Activated B cell treated with CpG ODN at 0.5 μM for 24 hours (primary cell): ENCODE measurements around the gene KCNE1. TPM values are rescaled to one million over a fixed set of nuclear protein-coding genes. Genes with fewer than 3 reads are reported as not detected.

Experiments used
- ATAC-seq: fragments of 200-7000 bp; cut with Tn5 transposase; one replicate; pipeline ENCODE4 v1.10.0; 2021; ENCODE audit warnings: low read depth, mild to moderate bottlenecking, moderate library complexity
- CTCF ChIA-PET: fragments of 350-600 bp; sonication (Branson Sonifier 250); formaldehyde crosslinking; loops from one replicate; lab custom pipeline; 2021; ENCODE audit warnings: antibody characterized with exemption; lab: Charles Lee
- POLR2A ChIA-PET: fragments of 350-600 bp; sonication (Branson Sonifier 250); formaldehyde crosslinking; loops from one replicate; lab custom pipeline; 2021; ENCODE audit warnings: antibody characterized with exemption; lab: Charles Lee
- DNase-seq: peaks from one replicate; pipeline ENCODE4 v3.0.0; 2022
- H3K27ac Mint-ChIP-seq: one replicate; pipeline ENCODE4 v1.8.0; 2020; ENCODE audit warnings: mixed read lengths
- H3K27me3 Mint-ChIP-seq: one replicate; pipeline ENCODE4 v1.8.0; 2021; ENCODE audit warnings: mixed read lengths
- H3K36me3 Mint-ChIP-seq: one replicate; pipeline ENCODE4 v1.8.0; 2021; ENCODE audit warnings: low read depth, mixed read lengths
- H3K4me1 Mint-ChIP-seq: one replicate; pipeline ENCODE4 v1.8.0; 2021; ENCODE audit warnings: mixed read lengths
- H3K4me3 Mint-ChIP-seq: one replicate; pipeline ENCODE4 v1.8.0; 2020; ENCODE audit warnings: mild to moderate bottlenecking, mixed read lengths
- H3K9me3 Mint-ChIP-seq: one replicate; pipeline ENCODE4 v1.8.0; 2020; ENCODE audit warnings: mixed read lengths
- intact Hi-C: fragments of 100-400 bp; cut with micrococcal nuclease; formaldehyde crosslinking; loops from one replicate; pipeline ENCODE4 v1.15.1; 2024
- total RNA-seq: library from RNA; stranded (reverse); gene quantifications from 2 replicates; pipeline ENCODE4 v1.2.3, GENCODE V29; 2022
- TF ChIP-seq, protein P1 (sequence below): fragments of 200-600 bp; IDR thresholded peaks from one replicate; pipeline ENCODE4 v1.8.0; 2022; ENCODE audit warnings: antibody characterized with exemption, mild to moderate bottlenecking

Gene KCNE1
- total RNA-seq, 1 donor from 2014 or later, result not detected

DNA sequence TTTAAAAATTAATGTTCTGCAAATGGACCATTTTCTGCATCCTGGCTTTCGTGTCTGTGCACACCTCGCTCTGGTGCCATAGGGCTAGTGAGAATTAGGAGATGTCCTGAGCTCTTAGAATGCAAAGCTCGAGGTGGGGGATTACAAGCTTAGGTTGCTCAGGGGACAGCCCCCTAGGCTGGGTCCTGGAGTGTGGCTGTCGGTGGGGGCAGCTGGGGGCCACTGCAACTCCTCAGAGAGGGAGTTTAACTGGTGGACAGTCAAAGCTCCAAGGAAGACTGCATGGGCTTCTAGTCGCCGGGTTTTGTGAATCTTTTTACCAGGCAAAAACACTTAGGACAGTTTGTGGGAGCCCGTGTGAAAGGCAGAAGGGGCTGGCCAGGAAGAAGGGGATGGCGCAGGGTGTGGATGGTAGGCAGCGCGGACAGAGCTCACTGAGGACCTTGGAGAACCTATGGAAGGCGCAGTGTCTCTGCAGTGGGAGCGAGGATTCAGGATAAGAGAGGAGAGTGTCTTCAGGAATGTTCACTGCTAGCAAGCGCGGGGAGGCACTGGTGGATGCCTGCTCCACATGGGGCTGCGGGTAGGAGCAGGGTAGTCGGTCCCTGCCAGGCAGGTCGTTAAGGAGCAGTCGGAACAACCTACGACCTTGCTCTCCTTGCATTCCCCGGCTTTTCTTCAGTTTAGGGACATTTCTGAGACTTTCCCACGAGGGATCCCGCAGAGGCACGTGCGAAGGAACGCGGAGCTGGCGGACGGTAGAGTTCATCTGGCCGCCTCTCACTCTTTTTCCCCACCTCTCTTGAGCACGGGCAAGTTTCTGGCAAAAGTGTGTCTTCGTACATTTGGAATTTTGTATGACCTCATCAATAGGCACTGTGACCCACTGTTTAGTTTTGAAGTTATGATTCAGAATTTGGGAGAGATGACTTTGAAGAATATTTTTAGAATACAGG, 12.9 kb upstream of the KCNE1 start:
- POLR2A ChIA-PET, result no interaction called here
- Mint-ChIP-seq H3K27ac (no peak overlapping the region), H3K9me3 (no peaks in the 10 kb centered on the region), H3K27me3 (no peaks in the 10 kb centered on the region), H3K4me3 (no peak overlapping the region), H3K36me3 (no peaks in the 10 kb centered on the region), H3K4me1 (peaks cover 8% of the 10 kb centered on the region)
- ATAC-seq (no peak), DNase-seq (no peak)
- TF ChIP-seq, protein P1, sequence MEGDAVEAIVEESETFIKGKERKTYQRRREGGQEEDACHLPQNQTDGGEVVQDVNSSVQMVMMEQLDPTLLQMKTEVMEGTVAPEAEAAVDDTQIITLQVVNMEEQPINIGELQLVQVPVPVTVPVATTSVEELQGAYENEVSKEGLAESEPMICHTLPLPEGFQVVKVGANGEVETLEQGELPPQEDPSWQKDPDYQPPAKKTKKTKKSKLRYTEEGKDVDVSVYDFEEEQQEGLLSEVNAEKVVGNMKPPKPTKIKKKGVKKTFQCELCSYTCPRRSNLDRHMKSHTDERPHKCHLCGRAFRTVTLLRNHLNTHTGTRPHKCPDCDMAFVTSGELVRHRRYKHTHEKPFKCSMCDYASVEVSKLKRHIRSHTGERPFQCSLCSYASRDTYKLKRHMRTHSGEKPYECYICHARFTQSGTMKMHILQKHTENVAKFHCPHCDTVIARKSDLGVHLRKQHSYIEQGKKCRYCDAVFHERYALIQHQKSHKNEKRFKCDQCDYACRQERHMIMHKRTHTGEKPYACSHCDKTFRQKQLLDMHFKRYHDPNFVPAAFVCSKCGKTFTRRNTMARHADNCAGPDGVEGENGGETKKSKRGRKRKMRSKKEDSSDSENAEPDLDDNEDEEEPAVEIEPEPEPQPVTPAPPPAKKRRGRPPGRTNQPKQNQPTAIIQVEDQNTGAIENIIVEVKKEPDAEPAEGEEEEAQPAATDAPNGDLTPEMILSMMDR, result no peak
- CTCF ChIA-PET, result no interaction called here
- intact Hi-C loops, result no loop called here

DNA sequence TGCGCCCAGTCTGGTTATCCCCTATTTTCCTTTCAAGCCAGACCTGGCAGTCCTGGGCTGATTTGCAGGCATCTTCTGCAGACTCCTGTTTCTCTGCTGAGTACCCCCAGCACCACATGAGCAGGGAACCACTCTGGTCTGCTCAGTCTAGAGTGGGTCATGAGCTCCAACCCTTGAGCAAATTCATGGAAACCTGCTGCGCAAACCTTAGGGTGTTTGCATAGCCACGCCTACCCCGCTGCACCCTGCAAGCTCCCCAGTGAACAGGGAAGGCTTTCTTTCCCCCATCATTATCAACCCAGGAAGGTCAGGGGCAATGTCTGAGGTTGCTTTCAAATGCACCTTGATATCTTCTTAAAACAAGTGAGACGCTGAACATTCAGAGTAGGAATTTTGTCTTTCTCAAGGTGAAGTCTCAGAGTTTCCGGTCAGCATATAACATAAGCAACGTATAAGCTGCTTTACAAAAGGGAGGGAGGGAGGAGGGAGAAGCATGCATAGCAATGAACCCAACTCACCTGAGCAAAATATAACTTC, 11.1 kb upstream of the KCNE1 start:
- no peak overlapping the region for H3K27ac Mint-ChIP-seq
- CTCF ChIA-PET, result interaction anchor here (1.2 kb wide), 1 partner anchor 18 kb away, joined by 3 read pairs; no protein-coding TSS in a partner anchor
- no peaks in the 10 kb centered on the region for H3K36me3 Mint-ChIP-seq
- intact Hi-C loops, result no loop called here
- H3K27me3 Mint-ChIP-seq, result no peaks in the 10 kb centered on the region
- TF ChIP-seq, protein P1, result no peak
- no peak overlapping the region for H3K4me3 Mint-ChIP-seq
- H3K4me1 Mint-ChIP-seq, result peaks cover 8% of the 10 kb centered on the region
- no peak for DNase-seq
- no peak for ATAC-seq
- no peaks in the 10 kb centered on the region for H3K9me3 Mint-ChIP-seq
- POLR2A ChIA-PET, result no interaction called here

DNA sequence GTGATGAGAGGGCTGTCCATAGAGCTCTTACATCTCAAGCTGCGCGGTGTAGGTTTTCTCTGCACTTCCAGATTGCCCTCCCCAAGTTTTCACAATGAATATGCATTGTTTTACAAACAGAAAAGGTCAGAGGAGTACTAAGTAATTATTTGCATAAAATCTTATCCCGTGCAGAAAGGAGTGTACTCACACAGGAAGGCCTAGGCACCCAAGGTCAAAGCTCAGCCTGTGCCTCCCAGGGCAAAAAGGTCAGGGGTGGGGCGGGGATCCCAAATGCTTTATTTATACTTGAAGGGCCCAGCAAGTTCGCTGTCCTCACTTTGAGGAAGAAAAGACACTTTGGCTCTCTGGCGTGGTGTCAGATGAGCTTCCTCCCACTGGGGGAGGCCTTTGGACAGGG, 10.3 kb upstream of the KCNE1 start:
- no peak overlapping the region for H3K27ac Mint-ChIP-seq
- no peaks in the 10 kb centered on the region for H3K9me3 Mint-ChIP-seq
- DNase-seq (no peak), ATAC-seq (no peak)
- no peaks in the 10 kb centered on the region for H3K27me3 Mint-ChIP-seq
- H3K4me3 Mint-ChIP-seq, result no peak overlapping the region
- intact Hi-C loops, result no loop called here
- peaks cover 8% of the 10 kb centered on the region for H3K4me1 Mint-ChIP-seq
- TF ChIP-seq, protein P1, result no peak
- ChIA-PET CTCF (no interaction called here), POLR2A (no interaction called here)
- H3K36me3 Mint-ChIP-seq, result peaks cover 6% of the 10 kb centered on the region

DNA sequence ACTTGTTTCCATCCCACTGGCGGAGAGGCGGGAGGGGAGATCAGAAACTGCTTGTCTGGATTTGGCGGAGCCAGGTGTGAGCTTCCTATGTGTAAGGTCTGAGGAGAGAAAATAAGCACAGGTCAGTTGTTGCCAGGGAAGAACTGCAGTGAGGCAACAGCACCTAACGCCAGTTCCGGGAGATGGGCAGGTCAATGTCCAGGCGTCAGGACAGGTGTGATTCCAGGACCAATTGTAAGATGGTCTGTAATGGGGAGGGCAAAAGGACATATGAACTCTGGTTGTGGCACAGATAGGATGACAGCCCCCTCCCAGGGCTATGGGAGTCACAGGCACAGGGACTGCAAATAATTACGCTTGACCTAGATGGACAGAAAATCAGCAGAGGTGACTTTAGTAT, 9.6 kb upstream of the KCNE1 start:
- intact Hi-C loops, result no loop called here
- peaks cover 6% of the 10 kb centered on the region for H3K36me3 Mint-ChIP-seq
- ATAC-seq (no peak), DNase-seq (no peak)
- no peak overlapping the region for H3K4me3 Mint-ChIP-seq
- TF ChIP-seq, protein P1, result no peak
- CTCF ChIA-PET, result no interaction called here
- peaks cover 6% of the 10 kb centered on the region for H3K4me1 Mint-ChIP-seq
- H3K9me3 Mint-ChIP-seq, result no peaks in the 10 kb centered on the region
- H3K27ac Mint-ChIP-seq, result no peak overlapping the region
- H3K27me3 Mint-ChIP-seq, result no peaks in the 10 kb centered on the region
- POLR2A ChIA-PET, result no interaction called here

DNA sequence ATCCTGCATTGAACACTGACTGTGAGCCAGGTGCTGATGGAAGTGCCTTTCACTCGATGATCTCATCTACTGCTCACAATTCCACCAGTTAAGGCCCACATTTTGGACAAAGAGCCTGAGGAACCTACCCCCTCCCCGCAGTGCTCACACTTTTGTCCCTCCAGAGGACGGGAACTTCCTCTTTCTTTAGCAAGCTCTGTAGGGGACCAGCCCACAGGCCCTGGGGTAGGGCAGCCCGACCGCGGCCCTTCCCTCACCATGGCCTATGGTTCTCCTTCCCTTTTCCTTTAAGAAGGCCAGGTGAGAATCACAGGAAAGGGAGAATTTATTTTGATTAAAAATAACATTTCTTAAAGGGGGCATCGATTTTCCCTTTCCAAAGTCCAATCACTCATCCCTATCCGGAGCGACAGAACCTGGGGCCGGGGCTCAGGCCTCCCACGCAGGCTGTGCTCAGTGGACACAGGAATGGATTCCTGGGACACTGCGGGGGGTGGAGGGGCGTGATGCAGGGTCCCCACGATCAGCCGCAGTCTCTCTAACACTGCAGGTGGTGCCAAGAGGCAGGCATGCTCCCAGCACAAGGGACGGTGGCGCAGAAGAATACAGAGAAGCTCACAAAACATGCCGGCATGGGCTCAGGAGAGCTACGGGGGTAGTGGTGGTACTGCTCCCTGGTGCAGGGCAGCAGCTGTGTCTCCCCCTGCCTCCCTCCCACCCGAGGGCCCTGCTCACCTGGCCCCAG, 8.9 kb upstream of the KCNE1 start:
- Mint-ChIP-seq H3K9me3 (no peaks in the 10 kb centered on the region), H3K27me3 (no peaks in the 10 kb centered on the region), H3K36me3 (peaks cover 6% of the 10 kb centered on the region), H3K4me3 (no peak overlapping the region), H3K4me1 (no peaks in the 10 kb centered on the region), H3K27ac (no peak overlapping the region)
- ATAC-seq (no peak), DNase-seq (no peak)
- ChIA-PET CTCF (no interaction called here), POLR2A (no interaction called here)
- intact Hi-C loops, result no loop called here
- TF ChIP-seq, protein P1, result no peak
